Measurements from ENCODE around the gene SLC6A3. TPM values are rescaled to one million over a fixed set of nuclear protein-coding genes. Genes with fewer than 3 reads are reported as not detected.

SLC6A3 gene
- total and polyA plus RNA-seq, 2 of the 13 experiments (the other 11 are each of a cell fraction or from before 2014, with no cell fraction given): 0.01 TPM; not detected in 1

DNA sequence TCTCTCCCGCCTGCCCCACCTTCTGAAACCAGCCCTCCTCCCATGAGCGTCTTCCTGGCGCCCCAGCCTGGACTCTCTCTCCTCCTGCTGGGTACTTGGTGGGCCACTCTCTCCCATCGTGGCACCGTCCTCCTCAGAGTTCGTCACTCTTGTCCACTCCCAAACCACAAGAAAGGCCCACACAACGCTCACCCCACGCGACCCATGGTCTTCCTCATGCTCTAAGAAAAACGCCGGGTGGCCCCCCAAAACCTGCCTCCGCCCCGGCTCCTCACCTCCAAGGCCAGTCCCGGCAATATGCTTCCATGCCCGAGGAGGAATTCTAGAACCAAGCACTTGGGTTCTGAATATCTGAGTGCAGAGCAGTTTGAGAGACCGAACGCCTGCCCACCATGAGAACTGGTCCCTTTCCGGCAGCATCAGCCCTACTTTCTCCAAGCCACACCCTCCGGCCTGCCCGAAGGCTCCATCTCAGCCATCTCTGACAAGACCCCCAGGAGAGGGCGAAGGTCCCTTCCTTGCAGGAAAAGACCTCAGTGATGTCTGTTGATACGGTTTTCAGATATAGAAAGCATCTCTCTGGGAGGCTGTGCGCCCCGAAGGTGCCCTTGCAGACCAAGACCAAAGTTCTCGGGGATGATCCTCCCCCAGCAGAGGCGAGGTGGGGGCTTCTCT lies 15.0 kb downstream of the SLC6A3 start:
- H3K4me1 ChIP-seq (ENCODE audit: insufficient read depth, low read length): no peaks in the 10 kb centered on the region
- no peaks in the 10 kb centered on the region for H3K36me3 ChIP-seq (replicated peaks in 1 of 2; ENCODE audit: control insufficient read depth in 1 of 2, insufficient read depth in 2 of 2, low read length in 2 of 2)
- BruUV-seq (replicated peaks): no TSS peak
- no peak for ATAC-seq
- peaks cover 7% of the 10 kb centered on the region; the same call in 1 of the 2 replicates for H3K9me3 ChIP-seq (ENCODE audit: low read length)
- H3K27me3 ChIP-seq (ENCODE audit: control insufficient read depth in 1 of 2, insufficient read depth in 2 of 2, low read length in 2 of 2): peaks cover 1 to 34% of the 10 kb centered on the region in 2 experiments
- H2AFZ ChIP-seq (ENCODE audit: low read length): no peak overlapping the region
- CTCF ChIA-PET (ENCODE audit: low intra/inter-chr PET ratio, low total read pairs): no interaction called here
- no peak overlapping the region for H3K4me3 ChIP-seq (replicated peaks in 1 of 3; ENCODE audit: insufficient read depth in 1 of 3, low read depth in 2 of 3, low read length in 3 of 3)
- intact Hi-C loops (cut with micrococcal nuclease; ENCODE audit: unreplicated experiment): no loop called here
- no peak overlapping the region for H3K4me2 ChIP-seq (ENCODE audit: low read depth, low read length)
- H4K20me1 ChIP-seq (ENCODE audit: insufficient read depth, low read length): no peaks in the 10 kb centered on the region
- in situ Hi-C loops (cut with HindIII; ENCODE audit: extremely low pct_ligation_motif_present, low pct_unique_long_range_greater_than_20kb): no loop called here
- no peak for FAIRE-seq
- no peaks in the 10 kb centered on the region for H3K79me2 ChIP-seq (ENCODE audit: insufficient read depth, low read length)
- H3K9ac ChIP-seq (ENCODE audit: insufficient read depth, low read depth, low read length): no peak overlapping the region
- 26% methylated on average over 20 of the region's 26 CpGs for WGBS (ENCODE audit: low lambda C conversion rate)
- DNase-seq (ENCODE audit: low spot score): no peak
- POLR2A ChIA-PET: no interaction called here
- TF ChIP-seq PHF20 (CRISPR knock-in tag; IDR thresholded peaks at IDR 0.05) (no peak), MAZ (IDR thresholded peaks at IDR 0.05; ENCODE audit: borderline replicate concordance, low read depth, low read length) (no peak), MAZ (CRISPR knock-in tag; IDR thresholded peaks at IDR 0.05; ENCODE audit: low read depth) (no peak)
- TF ChIP-seq, protein P1, sequence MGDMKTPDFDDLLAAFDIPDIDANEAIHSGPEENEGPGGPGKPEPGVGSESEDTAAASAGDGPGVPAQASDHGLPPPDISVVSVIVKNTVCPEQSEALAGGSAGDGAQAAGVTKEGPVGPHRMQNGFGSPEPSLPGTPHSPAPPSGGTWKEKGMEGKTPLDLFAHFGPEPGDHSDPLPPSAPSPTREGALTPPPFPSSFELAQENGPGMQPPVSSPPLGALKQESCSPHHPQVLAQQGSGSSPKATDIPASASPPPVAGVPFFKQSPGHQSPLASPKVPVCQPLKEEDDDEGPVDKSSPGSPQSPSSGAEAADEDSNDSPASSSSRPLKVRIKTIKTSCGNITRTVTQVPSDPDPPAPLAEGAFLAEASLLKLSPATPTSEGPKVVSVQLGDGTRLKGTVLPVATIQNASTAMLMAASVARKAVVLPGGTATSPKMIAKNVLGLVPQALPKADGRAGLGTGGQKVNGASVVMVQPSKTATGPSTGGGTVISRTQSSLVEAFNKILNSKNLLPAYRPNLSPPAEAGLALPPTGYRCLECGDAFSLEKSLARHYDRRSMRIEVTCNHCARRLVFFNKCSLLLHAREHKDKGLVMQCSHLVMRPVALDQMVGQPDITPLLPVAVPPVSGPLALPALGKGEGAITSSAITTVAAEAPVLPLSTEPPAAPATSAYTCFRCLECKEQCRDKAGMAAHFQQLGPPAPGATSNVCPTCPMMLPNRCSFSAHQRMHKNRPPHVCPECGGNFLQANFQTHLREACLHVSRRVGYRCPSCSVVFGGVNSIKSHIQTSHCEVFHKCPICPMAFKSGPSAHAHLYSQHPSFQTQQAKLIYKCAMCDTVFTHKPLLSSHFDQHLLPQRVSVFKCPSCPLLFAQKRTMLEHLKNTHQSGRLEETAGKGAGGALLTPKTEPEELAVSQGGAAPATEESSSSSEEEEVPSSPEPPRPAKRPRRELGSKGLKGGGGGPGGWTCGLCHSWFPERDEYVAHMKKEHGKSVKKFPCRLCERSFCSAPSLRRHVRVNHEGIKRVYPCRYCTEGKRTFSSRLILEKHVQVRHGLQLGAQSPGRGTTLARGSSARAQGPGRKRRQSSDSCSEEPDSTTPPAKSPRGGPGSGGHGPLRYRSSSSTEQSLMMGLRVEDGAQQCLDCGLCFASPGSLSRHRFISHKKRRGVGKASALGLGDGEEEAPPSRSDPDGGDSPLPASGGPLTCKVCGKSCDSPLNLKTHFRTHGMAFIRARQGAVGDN (CRISPR knock-in tag; IDR thresholded peaks at IDR 0.05): no peak
- H3K27ac ChIP-seq (ENCODE audit: extremely low read length, insufficient read depth, low read length): no peak overlapping the region
